Subcutaneous adipose tissue (tissue), 4 donors: ENCODE measurements around the gene SEMA5B. TPM values are rescaled to one million over a fixed set of nuclear protein-coding genes. Genes with fewer than 3 reads are reported as not detected.

Experiments used
- CTCF ChIP-seq: fragments of 450-650 bp; IDR thresholded peaks from one replicate; pipeline ENCODE4 v1.5.1; 2016; ENCODE audit warnings: low read depth, mild to moderate bottlenecking, control low read depth, antibody characterized with exemption, moderate library complexity
- total RNA-seq, 4 donors: library from RNA; depleted of rRNA; stranded (reverse); fragments of >200 nt; gene quantifications; one replicate each; pipeline ENCODE4 v1.1.0, GENCODE V29; 2016

SEMA5B gene
- total RNA-seq, 4 donors from 2014 or later, result 0.51 to 0.88 TPM; not detected in 2

GRCh38 chr3:122929188-122930062 lies 98.1 kb downstream of the SEMA5B start:
- TF ChIP-seq CTCF, result no peak

GRCh38 chr3:122928396-122929187 lies 99.0 kb downstream of the SEMA5B start:
- TF ChIP-seq CTCF, result no peak

- no peak for TF ChIP-seq CTCF
Observed at GRCh38 chr3:122927726-122928125, 99.8 kb downstream of the SEMA5B start.

DNA sequence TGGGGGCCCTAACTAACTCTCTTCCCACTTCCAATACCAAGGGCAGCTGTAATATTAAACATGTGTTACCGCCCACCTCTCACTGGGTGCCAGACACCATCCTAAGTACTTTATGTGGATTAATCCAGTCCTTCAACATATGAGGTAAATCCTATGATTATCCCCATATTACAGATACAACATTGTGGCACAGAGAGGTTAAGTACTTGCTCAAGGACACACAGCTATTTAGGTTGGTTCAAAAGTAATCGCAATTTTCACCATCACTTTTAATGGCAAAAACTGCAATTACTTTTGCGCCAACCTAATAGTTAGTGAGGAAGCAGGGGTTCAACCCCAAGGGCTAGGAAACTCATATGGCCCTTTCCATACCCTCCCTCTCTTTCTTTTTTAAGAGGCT lies 100.8 kb downstream of the SEMA5B start:
- no peak for TF ChIP-seq CTCF

DNA sequence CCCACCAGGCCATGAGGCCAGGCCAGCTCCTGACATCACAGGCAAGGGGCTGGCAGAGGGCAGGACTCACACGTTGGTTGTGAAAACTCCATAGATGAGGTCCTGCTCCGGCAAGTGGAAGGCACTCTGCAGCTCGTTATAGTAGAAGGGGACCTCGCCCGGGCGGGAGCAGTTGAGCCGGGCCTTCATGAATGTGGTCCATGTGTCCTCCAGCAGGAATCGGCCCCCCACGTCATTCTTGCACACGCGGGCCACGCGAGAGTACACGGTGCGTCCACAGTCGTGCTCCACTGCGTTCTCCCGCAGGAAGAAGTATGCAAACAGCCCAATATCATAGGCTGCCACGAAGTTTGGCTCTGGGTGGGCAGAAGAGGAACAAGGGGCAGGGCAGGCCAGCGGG lies 101.2 kb downstream of the SEMA5B start:
- TF ChIP-seq CTCF, result no peak

DNA sequence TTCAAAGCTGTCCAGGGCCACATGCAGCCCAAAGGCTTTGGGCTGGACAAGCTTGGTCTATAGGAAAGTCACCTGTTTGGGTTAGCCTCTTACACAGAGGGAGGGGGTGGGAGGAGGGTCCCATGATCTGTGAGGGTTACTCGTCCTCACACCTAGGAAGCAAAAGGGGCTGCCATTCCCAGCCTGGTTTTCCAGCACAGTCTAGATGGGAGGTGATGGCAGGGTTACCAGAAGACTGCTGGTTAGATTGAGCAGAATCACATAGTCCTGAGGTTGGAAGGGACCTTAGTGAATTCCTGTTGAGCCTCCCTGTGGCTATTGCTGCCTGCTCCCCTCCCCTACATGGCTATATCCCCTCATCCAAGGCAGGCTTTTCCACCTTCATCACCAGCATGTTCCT lies 101.8 kb downstream of the SEMA5B start:
- TF ChIP-seq CTCF, result no peak

DNA sequence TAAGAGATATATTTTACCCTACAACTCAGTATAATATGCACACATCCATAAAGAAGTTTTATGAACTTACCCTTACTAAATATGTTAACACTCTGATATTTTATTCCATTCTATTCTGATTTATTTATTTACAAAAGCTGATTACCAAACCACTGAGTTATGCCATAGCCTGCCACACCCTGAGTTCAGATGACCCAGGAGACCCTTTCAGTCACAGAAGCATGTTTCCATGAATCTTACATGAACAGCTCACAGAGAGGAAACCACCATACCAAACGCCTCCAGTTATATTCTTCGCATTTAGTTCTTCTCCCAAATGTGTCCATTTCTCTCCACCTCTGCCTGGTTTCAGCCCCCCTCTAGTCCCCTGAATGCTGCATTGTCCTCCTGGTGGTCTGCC lies 103.5 kb downstream of the SEMA5B start:
- TF ChIP-seq CTCF, result no peak
